NB4 (cell line): ENCODE measurements around the gene TRPT1.

Experiments
- CTCF ChIP-seq: IDR thresholded peaks from one replicate; pipeline ENCODE4 v1.5.1; 2012; ENCODE audit warnings: low read depth, low read length
- POLR2A ChIP-seq: IDR thresholded peaks from 2 replicates; pipeline ENCODE4 v1.6.1; 2011; ENCODE audit warnings: mild to moderate bottlenecking; ENCODE audit not compliant: insufficient read length; ENCODE audit errors: extremely low read depth

GRCh38 chr11:64204080-64204440 lies 21.9 kb downstream of the TRPT1 start:
- TF ChIP-seq CTCF (no peak), POLR2A (no peak)
